Sigmoid colon (tissue), 4 donors: ENCODE results near the gene EGR1.

ENCODE experiments used
- EP300 ChIP-seq, 4 donors: sonication (generic); formaldehyde crosslinking; IDR thresholded peaks; one replicate each; pipeline ENCODE4 v1.6.1; 2017; ENCODE audit warnings: antibody characterized with exemption in 4 of 4
- TF ChIP-seq, protein P1 (sequence below), 4 experiments: fragments of 450-650 bp in 3 of 4; fragments of 200-600 bp in 1 of 4; IDR thresholded peaks; one replicate each; pipeline ENCODE4 v1.5.1; 2016 to 2019; ENCODE audit warnings: antibody characterized with exemption in 4 of 4, mild to moderate bottlenecking in 3 of 4, moderate library complexity in 2 of 4

DNA sequence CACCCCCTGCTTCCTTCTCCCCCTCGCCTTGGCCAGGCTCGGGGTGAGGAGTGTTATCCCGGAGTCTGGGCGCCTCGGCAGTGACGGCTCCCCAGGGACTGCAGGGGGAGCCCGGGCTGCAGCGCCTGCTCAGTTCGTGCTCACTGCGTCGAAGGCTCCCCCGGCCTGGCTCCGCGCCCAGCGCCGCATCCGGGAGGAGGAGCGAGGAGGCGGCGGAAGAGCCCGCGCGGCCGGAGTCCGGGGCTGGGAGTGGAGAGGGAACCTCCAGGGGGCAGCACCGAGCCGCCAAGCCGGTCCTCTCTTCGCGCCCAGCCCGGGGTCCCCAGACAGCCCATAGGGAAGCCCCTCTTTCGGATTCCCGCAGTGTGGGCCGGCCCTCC lies 1.3 kb upstream of the EGR1 start:
- TF ChIP-seq, protein P1, sequence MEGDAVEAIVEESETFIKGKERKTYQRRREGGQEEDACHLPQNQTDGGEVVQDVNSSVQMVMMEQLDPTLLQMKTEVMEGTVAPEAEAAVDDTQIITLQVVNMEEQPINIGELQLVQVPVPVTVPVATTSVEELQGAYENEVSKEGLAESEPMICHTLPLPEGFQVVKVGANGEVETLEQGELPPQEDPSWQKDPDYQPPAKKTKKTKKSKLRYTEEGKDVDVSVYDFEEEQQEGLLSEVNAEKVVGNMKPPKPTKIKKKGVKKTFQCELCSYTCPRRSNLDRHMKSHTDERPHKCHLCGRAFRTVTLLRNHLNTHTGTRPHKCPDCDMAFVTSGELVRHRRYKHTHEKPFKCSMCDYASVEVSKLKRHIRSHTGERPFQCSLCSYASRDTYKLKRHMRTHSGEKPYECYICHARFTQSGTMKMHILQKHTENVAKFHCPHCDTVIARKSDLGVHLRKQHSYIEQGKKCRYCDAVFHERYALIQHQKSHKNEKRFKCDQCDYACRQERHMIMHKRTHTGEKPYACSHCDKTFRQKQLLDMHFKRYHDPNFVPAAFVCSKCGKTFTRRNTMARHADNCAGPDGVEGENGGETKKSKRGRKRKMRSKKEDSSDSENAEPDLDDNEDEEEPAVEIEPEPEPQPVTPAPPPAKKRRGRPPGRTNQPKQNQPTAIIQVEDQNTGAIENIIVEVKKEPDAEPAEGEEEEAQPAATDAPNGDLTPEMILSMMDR (IDR thresholded peaks at IDR 0.05): peak; percentile 91 to 97 (median 94)
- TF ChIP-seq EP300 (IDR thresholded peaks at IDR 0.05): no peak
